Measurements from ENCODE around the gene FIGNL2.

- no peak for TF ChIP-seq GATA3 (IDR thresholded peaks at IDR 0.05; ENCODE audit: low read depth, low read length)
- TF ChIP-seq GATA2 (IDR thresholded peaks at IDR 0.05; ENCODE audit: low read depth, low read length): no peak
Observed at GRCh38 chr12:51862947-51863346, 14.4 kb upstream of the FIGNL2 start.

All from SH-SY5Y (cell line).